Activated CD4-positive, alpha-beta T cell treated with anti-CD3 and anti-CD28 coated beads for 24 hours (primary cell): ENCODE data around the gene GLIS2.

Experiments used
- DNase-seq, 2 donors: peaks; one replicate each; pipeline ENCODE4 v3.0.0-alpha.2; 2020; ENCODE audit warnings: low read depth in 2 of 2

Gene GLIS2

DNA sequence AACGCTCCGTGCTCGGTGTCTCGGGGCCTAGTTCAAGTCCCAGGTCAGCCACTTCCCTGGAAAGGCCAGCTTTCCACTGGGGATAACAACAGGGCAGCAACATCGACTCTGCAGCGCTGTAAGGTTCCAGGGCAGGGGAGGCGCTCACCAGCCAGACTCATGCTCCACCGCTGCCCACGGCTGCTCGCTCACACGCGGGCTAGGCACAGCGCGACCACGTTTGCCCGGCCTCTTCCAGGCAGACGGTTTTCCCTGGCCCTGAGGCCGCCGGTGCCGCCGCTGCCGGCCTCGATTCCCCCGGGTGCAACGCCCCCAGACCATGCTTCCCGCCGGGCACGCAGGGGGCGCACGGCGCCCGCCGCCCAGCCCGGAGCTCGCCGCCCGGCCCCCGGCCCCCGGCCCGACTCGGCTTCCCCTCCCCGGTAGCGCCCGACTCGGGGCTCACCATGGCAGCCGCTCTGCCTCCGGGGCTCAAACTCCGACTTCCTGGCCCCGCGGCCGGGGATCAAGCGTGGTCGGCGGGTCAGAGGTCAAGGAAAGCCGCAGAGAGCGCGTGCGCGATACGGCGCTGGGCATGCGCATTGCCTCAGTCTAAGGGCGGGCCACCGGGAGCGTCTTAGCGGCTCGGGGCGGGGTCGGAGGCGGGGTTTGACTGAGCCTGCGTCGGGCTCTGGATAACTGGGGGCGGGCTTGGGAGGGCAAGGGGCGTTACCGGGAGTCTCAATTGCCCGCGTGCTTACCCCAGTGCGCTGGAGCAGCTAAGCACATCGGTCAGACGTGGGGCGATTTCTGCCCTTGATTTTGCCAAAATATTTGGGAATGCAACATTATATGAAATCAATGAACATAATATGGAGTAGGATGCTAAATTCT, 35.2 kb downstream of the GLIS2 start, which contains the start of gene PAM16:
TSS of gene PAM16 (minus strand) at position 535 of the 873 bp plus-strand sequence. CDS start at position 448, 87 bp downstream.
- peak; percentile 98 to 99 for DNase-seq

GRCh38 chr16:4351880-4352279, 36.0 kb downstream of the GLIS2 start:
- DNase-seq, result no peak

- DNase-seq, result no peak
Measured at GRCh38 chr16:4352843-4353242, 37.0 kb downstream of the GLIS2 start.

DNA sequence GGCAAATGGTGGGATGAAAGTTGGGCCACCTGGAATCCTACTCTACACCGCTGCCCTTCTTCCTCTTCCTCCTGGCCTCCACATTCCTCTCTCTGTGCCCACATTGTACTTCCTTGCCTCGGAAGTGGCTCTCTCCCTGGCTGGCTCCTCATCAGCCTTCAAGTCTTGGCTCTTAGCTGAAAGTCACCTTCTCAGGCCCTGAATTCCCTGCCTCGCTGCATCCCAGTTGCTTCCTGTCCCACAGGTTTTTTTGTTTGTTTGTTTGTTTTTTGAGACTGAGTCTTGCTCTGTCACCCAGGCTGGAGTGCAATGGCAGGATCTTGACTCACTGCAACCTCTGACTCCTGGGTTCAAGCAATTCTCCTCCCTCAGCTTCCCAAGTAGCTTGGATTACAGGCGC, 37.8 kb downstream of the GLIS2 start:
- no peak for DNase-seq

DNA sequence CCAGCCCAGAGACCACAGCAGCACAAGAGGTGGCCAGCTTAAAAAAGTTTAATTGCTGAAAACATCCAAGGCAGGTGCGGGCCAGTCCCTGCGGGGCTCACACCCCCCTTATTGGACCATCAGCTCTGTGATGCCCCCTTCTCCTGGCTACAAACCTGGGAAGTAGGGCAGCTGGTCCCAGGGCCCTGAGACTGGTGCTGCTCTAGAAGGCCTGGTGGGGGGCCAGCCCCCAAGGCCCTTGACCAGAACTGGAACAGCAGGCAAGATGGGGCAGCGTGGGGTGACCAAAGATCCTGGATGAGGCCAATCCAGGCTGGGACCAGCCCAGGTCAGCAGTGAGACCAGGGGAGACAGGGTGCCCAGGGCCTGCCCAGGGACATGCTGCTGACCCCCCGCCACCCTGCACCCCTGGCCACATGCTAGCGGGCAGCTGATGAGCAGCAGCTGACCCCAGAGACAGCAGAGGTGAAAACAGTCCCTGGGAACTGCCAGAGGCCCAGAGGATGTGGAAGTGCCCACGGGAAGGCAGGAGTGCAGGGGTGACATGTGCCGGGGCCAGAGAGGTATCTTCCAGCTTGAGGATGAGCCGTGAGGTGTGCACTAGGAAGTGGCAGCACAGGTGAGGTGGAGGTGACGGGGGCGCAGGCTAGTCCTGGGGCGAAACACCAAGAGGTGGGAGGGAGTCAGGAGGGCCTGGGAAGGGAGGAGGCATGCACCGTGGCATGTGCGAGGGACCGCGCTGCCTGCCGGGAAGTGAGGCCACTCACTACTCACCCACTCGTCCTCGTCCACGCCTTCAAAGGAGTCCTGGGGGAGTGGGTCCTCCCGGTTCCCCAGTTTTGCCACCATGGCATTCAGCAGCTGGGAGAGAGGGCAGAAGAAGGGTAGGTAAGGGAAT, 38.9 kb downstream of the GLIS2 start:
- DNase-seq, result no peak

DNA sequence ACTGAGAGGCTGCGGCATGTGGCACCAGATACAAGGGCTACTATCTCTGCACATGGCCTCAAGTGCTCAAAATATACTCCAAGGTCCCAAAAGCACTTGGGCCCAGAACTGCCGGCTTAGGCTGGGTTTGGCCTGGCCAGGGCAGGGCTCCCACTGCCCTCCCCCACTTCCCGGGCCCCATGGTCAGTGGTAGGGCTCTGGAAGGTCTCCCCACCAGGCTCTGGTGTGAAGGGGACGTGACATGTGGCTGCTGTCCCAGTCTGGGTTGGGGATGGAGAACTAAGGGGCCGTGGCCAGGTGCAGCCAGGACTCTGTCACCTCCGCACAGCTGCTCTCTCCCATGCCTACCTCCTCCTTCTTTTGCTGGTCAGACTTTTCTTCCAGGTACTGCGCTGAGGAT, 41.0 kb downstream of the GLIS2 start:
- DNase-seq, result no peak

- DNase-seq, result no peak
Measured at GRCh38 chr16:4358236-4358635, 42.4 kb downstream of the GLIS2 start.

DNA sequence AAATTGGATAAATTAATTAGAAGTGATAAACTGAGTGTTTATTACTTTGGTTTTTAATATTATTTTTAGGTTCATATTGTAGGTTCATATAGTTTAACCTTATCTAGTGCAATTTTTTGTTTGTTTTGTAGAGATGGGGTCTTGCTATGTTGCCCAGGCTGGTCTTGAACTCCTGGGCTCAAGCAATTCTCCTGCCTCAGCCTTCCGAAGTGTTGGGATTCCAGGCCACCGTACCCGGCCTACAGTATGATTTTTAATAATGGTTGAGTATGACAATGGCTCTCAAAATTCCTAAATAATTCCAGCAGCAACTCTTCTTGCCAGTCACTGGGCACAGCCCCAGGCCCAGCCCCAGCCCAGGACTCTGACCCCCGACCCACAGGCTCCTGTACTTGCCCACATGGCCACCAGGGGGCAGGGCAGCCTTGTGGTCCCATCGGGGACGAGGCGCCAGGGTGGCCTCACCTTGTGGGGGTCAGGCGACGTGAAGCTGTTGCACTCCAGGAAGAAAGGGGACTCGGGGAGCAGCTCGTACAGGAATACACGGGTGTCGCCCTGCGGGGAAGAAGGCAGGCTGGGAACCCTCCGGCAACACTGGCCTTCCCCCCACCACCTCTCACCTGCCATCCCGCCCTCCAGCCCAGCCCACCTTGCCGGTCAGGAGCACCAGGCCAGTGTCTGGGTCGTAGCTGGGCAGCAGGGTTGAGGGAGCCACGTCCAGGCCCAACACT, 43.1 kb downstream of the GLIS2 start:
- DNase-seq, result peak; percentile 55 to 60

DNA sequence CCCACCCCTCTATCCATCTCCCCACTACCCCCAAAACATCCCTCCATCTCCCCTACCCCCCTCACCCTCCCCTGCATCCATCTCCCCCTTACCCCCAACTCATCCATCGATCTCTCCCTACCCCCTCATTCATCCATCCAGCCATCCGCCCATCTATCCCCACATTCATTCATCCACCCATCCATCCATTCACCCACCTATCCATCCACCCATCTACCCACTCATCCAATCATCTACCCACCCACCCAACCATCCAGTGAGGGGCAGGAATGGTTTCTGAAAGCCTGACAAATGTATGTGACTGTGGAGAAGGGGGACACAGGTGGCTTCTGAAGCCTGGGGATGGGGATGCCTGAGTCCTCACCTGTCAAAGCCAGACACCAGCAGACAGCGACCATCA, 44.0 kb downstream of the GLIS2 start:
- no peak for DNase-seq

GRCh38 chr16:4360538-4361021, 44.7 kb downstream of the GLIS2 start:
- DNase-seq, result no peak

GRCh38 chr16:4361033-4361943, 45.4 kb downstream of the GLIS2 start:
- DNase-seq, result no peak

DNA sequence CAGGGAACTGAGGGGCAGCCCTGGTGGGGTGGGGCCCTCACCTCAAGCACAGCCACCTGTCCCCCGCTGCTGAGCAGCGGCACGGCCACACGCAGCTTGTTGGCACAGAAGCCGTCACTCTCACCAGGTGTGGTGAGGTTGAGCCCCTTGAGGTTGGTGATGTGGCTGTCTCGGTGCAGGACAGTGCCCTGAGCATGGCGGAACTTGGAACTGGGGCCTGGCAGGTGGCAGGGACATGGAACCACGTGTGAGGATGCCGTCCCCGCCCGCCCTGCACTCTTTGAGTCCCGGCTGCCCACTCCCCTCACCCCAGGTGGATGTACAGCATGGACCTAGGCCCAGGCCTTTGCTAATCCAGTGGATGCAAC, 46.1 kb downstream of the GLIS2 start:
- no peak for DNase-seq

- DNase-seq, result no peak
Measured at GRCh38 chr16:4362476-4363135, 46.7 kb downstream of the GLIS2 start.

- DNase-seq, result no peak
Measured at GRCh38 chr16:4364196-4365013, 48.5 kb downstream of the GLIS2 start.

DNA sequence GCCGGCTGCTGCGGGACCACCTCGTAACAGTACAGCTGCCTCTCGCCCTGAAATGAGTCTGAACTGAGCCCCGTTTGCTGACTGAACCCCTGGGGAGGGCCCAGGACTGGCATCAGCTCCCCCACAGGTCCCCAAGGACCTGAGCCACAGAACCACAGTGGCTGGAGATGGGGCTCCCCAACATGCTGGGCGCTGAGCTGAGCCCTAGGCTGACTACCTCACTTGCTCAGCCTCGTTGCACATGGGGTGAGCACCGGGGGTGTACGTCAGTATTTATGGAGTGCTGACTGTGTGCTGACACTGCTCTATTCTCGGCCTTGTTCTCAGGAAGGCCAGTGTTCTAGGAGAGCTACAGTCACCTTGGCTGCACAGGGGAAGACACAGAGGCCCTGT, 49.1 kb downstream of the GLIS2 start:
- DNase-seq, result no peak

DNA sequence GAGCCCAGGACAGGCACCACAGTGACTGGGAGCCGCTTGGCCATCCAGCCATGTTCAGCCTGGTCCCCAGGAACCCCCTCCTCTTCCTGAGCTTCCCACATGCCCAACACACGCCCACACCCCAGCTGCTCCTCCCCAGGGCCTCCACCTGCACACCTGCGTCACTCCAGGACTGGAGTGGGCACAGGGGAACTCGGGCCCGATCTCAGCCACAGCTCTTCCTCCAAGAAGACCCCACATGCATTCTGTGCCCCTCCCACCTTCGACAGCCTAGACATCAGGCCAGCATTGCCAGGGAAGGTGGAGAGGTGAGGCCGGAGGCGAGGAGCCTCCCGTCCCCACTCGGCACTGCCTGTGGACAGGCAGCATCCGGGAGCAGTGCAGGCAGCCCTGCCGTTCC, 49.7 kb downstream of the GLIS2 start:
- no peak for DNase-seq

- DNase-seq, result no peak
Measured at GRCh38 chr16:4366016-4366415, 50.1 kb downstream of the GLIS2 start.

GRCh38 chr16:4367393-4367856, 51.6 kb downstream of the GLIS2 start:
- DNase-seq, result no peak

DNA sequence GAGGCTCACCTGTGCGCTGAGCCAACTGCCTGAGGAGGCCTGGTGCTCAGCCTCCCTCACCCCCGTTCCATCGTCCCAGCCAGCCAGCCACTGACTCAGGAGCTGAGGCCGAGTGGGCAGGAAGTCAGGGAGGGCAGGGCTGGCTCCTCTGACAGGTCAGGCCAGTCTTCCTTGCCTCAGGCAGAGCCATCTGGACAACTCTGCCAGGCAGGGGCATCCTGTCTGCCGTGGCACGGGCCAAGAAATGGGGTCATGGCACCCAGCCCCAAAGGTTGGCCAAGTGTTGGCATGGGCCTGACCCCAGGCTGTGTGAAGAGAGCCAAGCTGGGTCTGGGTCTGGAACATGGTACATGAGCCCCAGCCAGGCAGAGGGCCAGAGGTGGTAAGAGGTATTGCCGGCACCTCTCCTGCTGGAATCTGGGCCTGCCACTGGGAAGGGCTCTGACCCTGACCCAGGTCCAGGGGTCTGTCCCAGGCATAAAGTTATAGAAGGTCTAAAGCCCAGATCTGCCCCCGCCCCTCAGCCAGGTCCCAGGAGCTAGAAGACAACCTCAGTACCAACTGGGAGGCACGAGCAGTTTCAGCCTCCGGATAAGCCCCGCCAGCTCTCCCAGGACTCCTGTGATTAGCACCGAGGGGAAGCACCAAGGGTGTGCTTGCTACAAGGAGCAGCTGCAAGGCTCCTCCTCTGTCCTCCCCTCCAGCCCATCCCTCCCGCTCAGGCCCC, 53.3 kb downstream of the GLIS2 start:
- DNase-seq, result no peak
